Measurements from ENCODE around the gene CEP112.

DNA sequence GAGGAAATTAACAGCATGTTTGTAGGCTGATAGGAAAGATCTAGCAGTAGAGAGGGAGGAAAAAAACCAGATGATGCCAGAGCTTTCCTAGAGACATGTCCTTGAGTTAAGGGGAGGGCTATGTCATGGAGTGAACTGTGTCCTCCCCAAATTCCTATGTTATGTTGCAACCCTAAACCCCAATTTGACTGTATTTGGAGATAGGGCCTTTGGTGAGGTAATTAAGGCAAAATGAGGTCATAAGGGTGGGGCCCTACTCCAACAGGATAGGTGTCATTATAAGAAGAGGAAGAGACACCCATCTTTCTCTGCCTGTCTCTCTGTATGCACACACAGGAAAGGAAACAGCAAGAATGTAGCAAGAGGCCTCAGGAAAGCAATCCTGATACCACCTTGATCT lies 435.2 kb downstream of the CEP112 start:
- TF ChIP-seq, protein P1, sequence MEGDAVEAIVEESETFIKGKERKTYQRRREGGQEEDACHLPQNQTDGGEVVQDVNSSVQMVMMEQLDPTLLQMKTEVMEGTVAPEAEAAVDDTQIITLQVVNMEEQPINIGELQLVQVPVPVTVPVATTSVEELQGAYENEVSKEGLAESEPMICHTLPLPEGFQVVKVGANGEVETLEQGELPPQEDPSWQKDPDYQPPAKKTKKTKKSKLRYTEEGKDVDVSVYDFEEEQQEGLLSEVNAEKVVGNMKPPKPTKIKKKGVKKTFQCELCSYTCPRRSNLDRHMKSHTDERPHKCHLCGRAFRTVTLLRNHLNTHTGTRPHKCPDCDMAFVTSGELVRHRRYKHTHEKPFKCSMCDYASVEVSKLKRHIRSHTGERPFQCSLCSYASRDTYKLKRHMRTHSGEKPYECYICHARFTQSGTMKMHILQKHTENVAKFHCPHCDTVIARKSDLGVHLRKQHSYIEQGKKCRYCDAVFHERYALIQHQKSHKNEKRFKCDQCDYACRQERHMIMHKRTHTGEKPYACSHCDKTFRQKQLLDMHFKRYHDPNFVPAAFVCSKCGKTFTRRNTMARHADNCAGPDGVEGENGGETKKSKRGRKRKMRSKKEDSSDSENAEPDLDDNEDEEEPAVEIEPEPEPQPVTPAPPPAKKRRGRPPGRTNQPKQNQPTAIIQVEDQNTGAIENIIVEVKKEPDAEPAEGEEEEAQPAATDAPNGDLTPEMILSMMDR (IDR thresholded peaks at IDR 0.05) = no peak
- TF ChIP-seq POLR2A (IDR thresholded peaks at IDR 0.05) (no peak), POLR2AphosphoS5 (IDR thresholded peaks at IDR 0.05; ENCODE audit: insufficient read depth in 1 of 2, low read depth in 1 of 2) (no peak)

Data from vagina (tissue), 2 donors.